GM23338 (cell line): ENCODE data around the gene RAP1GDS1. TPM values are rescaled to one million over a fixed set of nuclear protein-coding genes. Genes with fewer than 3 reads are reported as not detected.

Experiments
- ATAC-seq: fragments of 200-7000 bp; cut with Tn5 transposase; 3 replicates; pipeline ENCODE4 v1.9.1; 2020
- DNase-seq: peaks from one replicate; pipeline ENCODE4 v3.0.0-alpha.2; 2015; ENCODE audit warnings: low spot score
- H2AFZ ChIP-seq: fragments of 200-600 bp; sonication (generic); 2 replicates; pipeline ENCODE4 v1.8.0; 2016; ENCODE audit warnings: antibody characterized with exemption, mild to moderate bottlenecking, moderate library complexity
- H3F3A ChIP-seq: fragments of 200-600 bp; sonication (generic); replicated peaks from 2 replicates; pipeline ENCODE4 v1.8.0; 2017; ENCODE audit warnings: antibody characterized with exemption, mixed run types, low read depth
- H3K27ac ChIP-seq: fragments of 200-600 bp; sonication (generic); 2 replicates; pipeline ENCODE4 v1.6.1; 2016; ENCODE audit warnings: low read depth
- H3K27me3 ChIP-seq: fragments of 200-600 bp; sonication (generic); 2 replicates; pipeline ENCODE4 v1.8.0; 2016; ENCODE audit warnings: mild to moderate bottlenecking, mixed run types, moderate library complexity; ENCODE audit not compliant: insufficient read depth
- H3K36me3 ChIP-seq: fragments of 200-600 bp; sonication (generic); 2 replicates; pipeline ENCODE4 v1.8.0; 2016; ENCODE audit warnings: mild to moderate bottlenecking; ENCODE audit not compliant: insufficient read depth
- H3K4me1 ChIP-seq: fragments of 200-600 bp; sonication (generic); 2 replicates; pipeline ENCODE4 v1.8.0; 2016; ENCODE audit warnings: mild to moderate bottlenecking, moderate library complexity; ENCODE audit not compliant: insufficient read depth
- H3K4me2 ChIP-seq: fragments of 200-600 bp; sonication (generic); 2 replicates; pipeline ENCODE4 v1.7.1; 2017; ENCODE audit warnings: mixed run types
- H3K4me3 ChIP-seq: fragments of 200-600 bp; sonication (generic); 2 replicates; pipeline ENCODE4 v1.6.1; 2016; ENCODE audit warnings: mixed run types
- H3K79me2 ChIP-seq: fragments of 200-600 bp; sonication (generic); replicated peaks from 2 replicates; pipeline ENCODE4 v1.8.0; 2017; ENCODE audit warnings: mild to moderate bottlenecking; ENCODE audit not compliant: insufficient read depth
- H3K9me2 ChIP-seq: fragments of 200-600 bp; sonication (generic); 2 replicates; pipeline ENCODE4 v1.8.0; 2017; ENCODE audit not compliant: insufficient read depth
- H4K20me1 ChIP-seq: fragments of 200-600 bp; sonication (generic); replicated peaks from 2 replicates; pipeline ENCODE4 v1.8.0; 2017; ENCODE audit warnings: mild to moderate bottlenecking; ENCODE audit not compliant: insufficient read depth
- H3K27ac Mint-ChIP-seq: 2 replicates; pipeline ENCODE4 v1.8.0; 2020; ENCODE audit warnings: inconsistent platforms, mild to moderate bottlenecking, moderate library complexity, mixed read lengths
- H3K27me3 Mint-ChIP-seq: 3 replicates; pipeline ENCODE4 v1.8.0; 2022; ENCODE audit warnings: low read depth, mild to moderate bottlenecking, moderate library complexity, mixed read lengths, inconsistent platforms; ENCODE audit not compliant: insufficient read depth, poor library complexity
- H3K36me3 Mint-ChIP-seq: 3 replicates; pipeline ENCODE4 v1.8.0; 2021; ENCODE audit warnings: low read depth, mild to moderate bottlenecking, inconsistent platforms, moderate library complexity, mixed read lengths
- H3K4me1 Mint-ChIP-seq: 3 replicates; pipeline ENCODE4 v1.8.0; 2020; ENCODE audit warnings: mild to moderate bottlenecking, inconsistent platforms, mixed read lengths
- H3K4me3 Mint-ChIP-seq: 3 replicates; pipeline ENCODE4 v1.8.0; 2021; ENCODE audit warnings: moderate library complexity, mild to moderate bottlenecking, inconsistent platforms, mixed read lengths
- H3K9me3 Mint-ChIP-seq: 3 replicates; pipeline ENCODE4 v1.8.0; 2020; ENCODE audit warnings: moderate library complexity, mild to moderate bottlenecking, inconsistent platforms, mixed read lengths
- CREB1 ChIP-seq: fragments of 250-450 bp; sonication (Bioruptor Pico); IDR thresholded peaks from 2 replicates; pipeline ENCODE4 v1.5.0; 2020; ENCODE audit warnings: low read depth, mild to moderate bottlenecking, moderate library complexity
- EZH2 ChIP-seq: fragments of 200-600 bp; sonication (generic); IDR thresholded peaks from one replicate; pipeline ENCODE4 v1.8.0; 2017; ENCODE audit warnings: antibody characterized with exemption, mild to moderate bottlenecking, low read depth; ENCODE audit not compliant: unreplicated experiment
- EZH2phosphoT487 ChIP-seq: fragments of 200-600 bp; sonication (generic); IDR thresholded peaks from one replicate; pipeline ENCODE4 v1.8.1; 2018; ENCODE audit warnings: antibody characterized with exemption; ENCODE audit not compliant: unreplicated experiment
- JUNB ChIP-seq: IDR thresholded peaks from one replicate; pipeline ENCODE4 v1.6.1; 2016; ENCODE audit warnings: antibody characterized with exemption; ENCODE audit not compliant: unreplicated experiment
- NANOG ChIP-seq: IDR thresholded peaks from 2 replicates; pipeline ENCODE4 v1.6.1; 2016; ENCODE audit warnings: antibody characterized with exemption, borderline replicate concordance
- POLR2AphosphoS5 ChIP-seq: IDR thresholded peaks from 2 replicates; pipeline ENCODE4 v1.6.1; 2016; ENCODE audit warnings: antibody characterized with exemption, low read depth
- STAT1 ChIP-seq: IDR thresholded peaks from one replicate; pipeline ENCODE4 v1.6.1; 2016; ENCODE audit warnings: antibody characterized with exemption; ENCODE audit not compliant: unreplicated experiment
- ZNF331 ChIP-seq: fragments of 250-450 bp; sonication (Bioruptor Pico); IDR thresholded peaks from 2 replicates; pipeline ENCODE4 v1.5.0; 2020; ENCODE audit warnings: low read depth, mild to moderate bottlenecking, moderate library complexity
- polyA plus RNA-seq: library from polyadenylated mRNA; unstranded; fragments of >200 nt; fragmentation: Nextera tagmentation; extraction: Ambion mirVana; gene quantifications from 2 replicates; pipeline ENCODE4 v1.2.1, GENCODE V29; 2016
- total RNA-seq: library from RNA; depleted of rRNA; stranded (reverse); fragments of >200 nt; shearing (Covaris generic); gene quantifications from 2 replicates; pipeline ENCODE4 v1.2.3, GENCODE V29; 2014; rRNA removed
- TF ChIP-seq, protein P1 (sequence below): IDR thresholded peaks from 2 replicates; pipeline ENCODE4 v1.6.1; 2016; ENCODE audit warnings: antibody characterized with exemption

The RAP1GDS1 gene
- total and polyA plus RNA-seq, 2 experiments from 2014 or later: 23.7 to 32.4 TPM

DNA sequence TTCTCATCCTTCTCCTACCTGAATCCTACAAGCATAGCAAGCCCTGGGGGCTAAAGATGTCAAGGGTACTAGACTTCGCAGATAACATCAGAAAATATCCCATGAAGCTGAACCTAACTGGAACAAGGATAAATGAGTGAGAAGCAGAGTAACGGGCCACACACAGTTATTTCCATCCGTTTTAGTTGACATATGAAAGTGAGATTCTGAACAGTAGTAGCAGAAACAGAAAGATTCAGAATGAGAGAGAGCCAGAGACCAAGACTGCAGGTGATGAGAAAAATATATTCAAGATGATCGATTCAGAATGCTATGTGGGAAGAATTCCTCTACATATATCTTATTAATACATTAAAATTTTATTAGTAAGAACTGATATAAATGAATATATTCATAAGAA is 232.1 kb downstream of the RAP1GDS1 start:
- no peak overlapping the region for H3K27ac ChIP-seq
- TF ChIP-seq ZNF331 (CRISPR knock-in tag) (no peak), EZH2 (no peak), NANOG (no peak), JUNB (no peak), POLR2AphosphoS5 (no peak), EZH2phosphoT487 (no peak), CREB1 (CRISPR knock-in tag) (no peak), STAT1 (no peak)
- TF ChIP-seq, protein P1, sequence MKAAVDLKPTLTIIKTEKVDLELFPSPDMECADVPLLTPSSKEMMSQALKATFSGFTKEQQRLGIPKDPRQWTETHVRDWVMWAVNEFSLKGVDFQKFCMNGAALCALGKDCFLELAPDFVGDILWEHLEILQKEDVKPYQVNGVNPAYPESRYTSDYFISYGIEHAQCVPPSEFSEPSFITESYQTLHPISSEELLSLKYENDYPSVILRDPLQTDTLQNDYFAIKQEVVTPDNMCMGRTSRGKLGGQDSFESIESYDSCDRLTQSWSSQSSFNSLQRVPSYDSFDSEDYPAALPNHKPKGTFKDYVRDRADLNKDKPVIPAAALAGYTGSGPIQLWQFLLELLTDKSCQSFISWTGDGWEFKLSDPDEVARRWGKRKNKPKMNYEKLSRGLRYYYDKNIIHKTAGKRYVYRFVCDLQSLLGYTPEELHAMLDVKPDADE: no peak
- H4K20me1 ChIP-seq: no peaks in the 10 kb centered on the region; the same call in 1 of the 2 replicates
- no peaks in the 10 kb centered on the region for H3K79me2 ChIP-seq
- ATAC-seq (no peak), DNase-seq (no peak)
- Mint-ChIP-seq H3K4me3 (no peak overlapping the region), H3K27ac (no peak overlapping the region), H3K9me3 (no peaks in the 10 kb centered on the region), H3K27me3 (peaks cover 2% of the 10 kb centered on the region), H3K4me1 (peaks cover 15% of the 10 kb centered on the region), H3K36me3 (no peaks in the 10 kb centered on the region; the same call in 2 of the 3 replicates)
- H3K36me3 ChIP-seq: no peaks in the 10 kb centered on the region
- H3K4me3 ChIP-seq: no peak overlapping the region
- no peaks in the 10 kb centered on the region for H3K9me2 ChIP-seq
- no peaks in the 10 kb centered on the region for H3K27me3 ChIP-seq
- no peak overlapping the region for H3K4me2 ChIP-seq
- H2AFZ ChIP-seq: no peak overlapping the region
- no peaks in the 10 kb centered on the region for H3F3A ChIP-seq
- peaks cover 5% of the 10 kb centered on the region; the same call in 1 of the 2 replicates for H3K4me1 ChIP-seq

Other genes starting within 250 kb of the RAP1GDS1 start
- gene STPG2, start 117.9 kb upstream of the RAP1GDS1 start, total RNA-seq: 0.17 TPM in 1 of 2 replicates, not detected in the other
- gene STPG2, start 117.9 kb upstream of the RAP1GDS1 start, polyA plus RNA-seq: 0.14 and 0.32 TPM in 2 replicates